Loucy (cell line): Measurements from ENCODE around the gene PARN.

Source experiments
- EZH2phosphoT487 ChIP-seq: fragments of 200-600 bp; IDR thresholded peaks from 2 replicates; pipeline ENCODE4 v1.6.1; 2018; ENCODE audit warnings: antibody characterized with exemption, mild to moderate bottlenecking, moderate library complexity, borderline replicate concordance
- TF ChIP-seq, protein P1 (sequence below): fragments of 200-600 bp; sonication (generic); conservative IDR thresholded peaks from 2 replicates; pipeline ENCODE4 v1.5.1; 2014; ENCODE audit warnings: mild to moderate bottlenecking, antibody characterized with exemption, low read length

DNA sequence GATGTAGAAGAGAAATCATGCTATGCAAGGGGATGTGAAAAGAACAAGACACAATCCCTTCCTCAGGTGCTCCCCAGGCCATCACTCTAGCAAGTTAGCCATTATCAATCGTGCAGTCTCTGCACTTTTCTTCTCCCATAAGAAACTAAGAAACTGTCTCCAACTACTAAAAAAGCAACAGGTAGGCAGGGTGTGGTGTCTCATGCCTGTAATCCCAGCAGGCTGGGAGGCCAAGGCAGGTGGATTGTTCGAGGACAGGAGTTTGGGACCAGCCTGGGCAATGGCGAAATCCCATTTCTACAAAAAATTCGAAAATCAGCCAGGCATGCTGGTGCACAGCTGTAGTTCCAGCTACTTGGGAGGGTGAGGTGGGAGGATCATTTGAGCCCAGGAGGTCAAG lies 13.8 kb downstream of the PARN start:
- TF ChIP-seq, protein P1, sequence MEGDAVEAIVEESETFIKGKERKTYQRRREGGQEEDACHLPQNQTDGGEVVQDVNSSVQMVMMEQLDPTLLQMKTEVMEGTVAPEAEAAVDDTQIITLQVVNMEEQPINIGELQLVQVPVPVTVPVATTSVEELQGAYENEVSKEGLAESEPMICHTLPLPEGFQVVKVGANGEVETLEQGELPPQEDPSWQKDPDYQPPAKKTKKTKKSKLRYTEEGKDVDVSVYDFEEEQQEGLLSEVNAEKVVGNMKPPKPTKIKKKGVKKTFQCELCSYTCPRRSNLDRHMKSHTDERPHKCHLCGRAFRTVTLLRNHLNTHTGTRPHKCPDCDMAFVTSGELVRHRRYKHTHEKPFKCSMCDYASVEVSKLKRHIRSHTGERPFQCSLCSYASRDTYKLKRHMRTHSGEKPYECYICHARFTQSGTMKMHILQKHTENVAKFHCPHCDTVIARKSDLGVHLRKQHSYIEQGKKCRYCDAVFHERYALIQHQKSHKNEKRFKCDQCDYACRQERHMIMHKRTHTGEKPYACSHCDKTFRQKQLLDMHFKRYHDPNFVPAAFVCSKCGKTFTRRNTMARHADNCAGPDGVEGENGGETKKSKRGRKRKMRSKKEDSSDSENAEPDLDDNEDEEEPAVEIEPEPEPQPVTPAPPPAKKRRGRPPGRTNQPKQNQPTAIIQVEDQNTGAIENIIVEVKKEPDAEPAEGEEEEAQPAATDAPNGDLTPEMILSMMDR: no peak
- TF ChIP-seq EZH2phosphoT487: no peak
